H1 (cell line): Measurements from ENCODE around the gene GABARAPL1. TPM values are rescaled to one million over a fixed set of nuclear protein-coding genes. Genes with fewer than 3 reads are reported as not detected.

Source experiments
- CHD2 ChIP-seq: IDR thresholded peaks from 2 replicates; pipeline ENCODE4 v1.6.1; 2012; ENCODE audit warnings: low read length, improper control_type of control experiment
- EZH2 ChIP-seq: fragments of 200-600 bp; sonication (generic); IDR thresholded peaks from 2 replicates; pipeline ENCODE4 v1.7.1; 2012; ENCODE audit warnings: low read depth, mild to moderate bottlenecking, moderate library complexity, low read length, inconsistent platforms; ENCODE audit not compliant: severe bottlenecking
- KDM1A ChIP-seq: fragments of 200-600, 300-600 bp; sonication (generic); IDR thresholded peaks from 2 replicates; pipeline ENCODE4 v1.7.1; 2016; ENCODE audit warnings: mild to moderate bottlenecking, low read length, borderline replicate concordance
- KDM4A ChIP-seq: IDR thresholded peaks from one replicate; pipeline ENCODE4 v1.7.1; 2012; ENCODE audit warnings: low read depth, mild to moderate bottlenecking, moderate library complexity, low read length, inconsistent platforms; ENCODE audit not compliant: severe bottlenecking
- POU5F1 ChIP-seq: IDR thresholded peaks from 2 replicates; pipeline ENCODE4 v1.6.1; 2011; ENCODE audit warnings: low read depth, mild to moderate bottlenecking, low read length, moderate library complexity
- SIN3A ChIP-seq, 2 experiments: IDR thresholded peaks in 1 of 2; conservative IDR thresholded peaks in 1 of 2; 2 replicates each; pipeline ENCODE4 v1.6.1; 2011 to 2012; ENCODE audit warnings: low read length in 2 of 2, improper control_type of control experiment in 1 of 2, low read depth in 1 of 2, mild to moderate bottlenecking in 1 of 2
- TEAD4 ChIP-seq: IDR thresholded peaks from 2 replicates; pipeline ENCODE4 v1.6.1; 2012; ENCODE audit warnings: low read depth, low read length, inconsistent platforms, mixed read lengths
- polyA plus RNA-seq, 7 experiments: library from polyadenylated mRNA; depleted of rRNA in 3 of 7; stranded (reverse) in 5 of 7; unstranded in 2 of 7; fragments of >200 nt in 5 of 7; fragments of 200-250 nt in 2 of 7; gene quantifications; 1 replicate in 5 of 7; 2 replicates in 1 of 7; 4 replicates in 1 of 7; pipeline versions ENCODE4 v1.2.1 to v1.2.3, GENCODE V29; 2011 to 2013; ENCODE audit warnings: missing spikeins in 2 of 7, mixed read lengths in 2 of 7
- total RNA-seq: library from RNA; stranded (reverse); fragmentation: NEBNext Ultra II Directional; extraction: Animal tissue kit (Norgen Biotek cat#: 25700); gene quantifications from 2 replicates; pipeline ENCODE4 v1.2.1, GENCODE V29; 2021
- TF ChIP-seq, protein P1 (sequence below): IDR thresholded peaks from 2 replicates; pipeline ENCODE4 v1.6.1; 2012; ENCODE audit warnings: inconsistent platforms

The GABARAPL1 gene
- total and polyA plus RNA-seq, 2 of the 8 experiments (the other 6 are each of a cell fraction or from before 2014, with no cell fraction given), result 56.1 to 87.9 TPM

DNA sequence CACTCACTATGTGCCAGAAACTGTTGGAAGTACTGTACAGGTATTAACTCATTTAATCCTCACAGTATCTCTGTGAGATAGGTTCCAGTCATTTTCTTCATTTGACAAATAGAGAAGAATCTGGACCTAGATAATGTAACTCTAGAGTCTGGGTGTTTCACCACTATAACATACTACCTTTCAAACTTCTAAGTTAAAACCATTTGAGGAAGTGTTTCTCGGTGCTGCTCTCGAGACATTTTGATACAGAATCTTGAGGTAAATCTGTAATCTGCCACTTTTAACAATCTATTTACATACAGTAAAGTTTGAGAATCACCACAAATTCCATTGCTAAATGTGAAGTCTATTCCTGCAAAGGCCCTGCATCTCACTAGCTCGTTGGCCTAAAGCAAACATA, 49.6 kb upstream of the GABARAPL1 start (continued):
- TF ChIP-seq POU5F1 (no peak), KDM1A (no peak), TEAD4 (no peak), SIN3A (conservative IDR thresholded peaks at IDR 0.05 in 1 of 2, IDR thresholded peaks at IDR 0.05 in 1 of 2; ENCODE audit: low read depth in 1 of 2, low read length in 2 of 2) (no peak), KDM4A (no peak), EZH2 (no peak), CHD2 (no peak)
- TF ChIP-seq, protein P1, sequence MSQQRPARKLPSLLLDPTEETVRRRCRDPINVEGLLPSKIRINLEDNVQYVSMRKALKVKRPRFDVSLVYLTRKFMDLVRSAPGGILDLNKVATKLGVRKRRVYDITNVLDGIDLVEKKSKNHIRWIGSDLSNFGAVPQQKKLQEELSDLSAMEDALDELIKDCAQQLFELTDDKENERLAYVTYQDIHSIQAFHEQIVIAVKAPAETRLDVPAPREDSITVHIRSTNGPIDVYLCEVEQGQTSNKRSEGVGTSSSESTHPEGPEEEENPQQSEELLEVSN, result no peak
